BLaER1 treated with 17β-estradiol and CSF1 and Interleukin-3, amounts not matched to agents 10 nM and 100 nM (cell line): Measurements from ENCODE around the gene ELK4.

Experiments
- H3K27ac ChIP-seq, 11 experiments: shearing (Covaris generic); formaldehyde crosslinking; 2 replicates each; pipeline ENCODE4 v1.8.1; 2022
- H3K27me3 ChIP-seq, 11 experiments: shearing (Covaris generic); formaldehyde crosslinking; 2 replicates each; pipeline ENCODE4 v1.8.1; 2022
- H3K36me3 ChIP-seq, 11 experiments: shearing (Covaris generic); formaldehyde crosslinking; 2 replicates each; pipeline ENCODE4 v1.8.1; 2022
- H3K4me1 ChIP-seq, 10 experiments: shearing (Covaris generic); formaldehyde crosslinking; 2 replicates each; pipeline ENCODE4 v1.8.1; 2022
- H3K4me2 ChIP-seq, 11 experiments: shearing (Covaris generic); formaldehyde crosslinking; 2 replicates each; pipeline ENCODE4 v1.8.1; 2022
- H3K4me3 ChIP-seq, 10 experiments: shearing (Covaris generic); formaldehyde crosslinking; 2 replicates each; pipeline ENCODE4 v1.8.1; 2022
- H3K9ac ChIP-seq, 11 experiments: shearing (Covaris generic); formaldehyde crosslinking; 2 replicates each; pipeline ENCODE4 v1.8.1; 2022
- H3K9me3 ChIP-seq, 11 experiments: shearing (Covaris generic); formaldehyde crosslinking; replicated peaks in 1 of 11; 2 replicates each; pipeline ENCODE4 v1.8.1; 2022
- H4K20me1 ChIP-seq, 11 experiments: shearing (Covaris generic); formaldehyde crosslinking; 2 replicates each; pipeline ENCODE4 v1.8.1; 2022
- Cebpa-rat ChIP-seq, 11 experiments: shearing (Covaris generic); IDR thresholded peaks; 2 replicates each; pipeline ENCODE4 v1.8.1; 2022

The ELK4 gene

DNA sequence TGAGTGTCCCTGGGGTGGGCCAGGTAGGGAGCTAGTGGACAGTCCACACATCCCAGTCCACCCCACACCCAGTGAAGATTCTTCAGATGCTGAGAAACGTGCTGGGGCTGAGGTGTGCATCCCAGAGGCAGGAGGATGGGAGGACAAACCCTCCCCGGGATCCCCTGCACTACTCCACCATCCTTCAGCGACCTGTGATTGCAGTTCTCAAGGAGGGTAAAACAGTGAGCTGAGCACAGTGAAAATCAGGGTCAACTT is 51.0 kb downstream of the ELK4 start:
- no peak overlapping the region for H3K27ac ChIP-seq
- peaks cover 0 to 3% (median 0%) of the 10 kb centered on the region in 11 experiments; a peak in 1 of 22 replicates for H4K20me1 ChIP-seq
- no peak overlapping the region for H3K4me3 ChIP-seq
- no peak overlapping the region for H3K4me2 ChIP-seq
- H3K36me3 ChIP-seq, result no peaks in the 10 kb centered on the region
- H3K9me3 ChIP-seq, result no peaks in the 10 kb centered on the region
- 0 out of 22 replicates have a peak, but pooled peaks cover 0 to 4% (median 0%) of the 10 kb centered on the region in 11 experiments for H3K27me3 ChIP-seq
- H3K9ac ChIP-seq, result no peak overlapping the region
- H3K4me1 ChIP-seq, result peaks cover 17 to 26% (median 24%) of the 10 kb centered on the region in 10 experiments
- no peak for TF ChIP-seq Cebpa-rat (IDR thresholded peaks at IDR 0.05)

DNA sequence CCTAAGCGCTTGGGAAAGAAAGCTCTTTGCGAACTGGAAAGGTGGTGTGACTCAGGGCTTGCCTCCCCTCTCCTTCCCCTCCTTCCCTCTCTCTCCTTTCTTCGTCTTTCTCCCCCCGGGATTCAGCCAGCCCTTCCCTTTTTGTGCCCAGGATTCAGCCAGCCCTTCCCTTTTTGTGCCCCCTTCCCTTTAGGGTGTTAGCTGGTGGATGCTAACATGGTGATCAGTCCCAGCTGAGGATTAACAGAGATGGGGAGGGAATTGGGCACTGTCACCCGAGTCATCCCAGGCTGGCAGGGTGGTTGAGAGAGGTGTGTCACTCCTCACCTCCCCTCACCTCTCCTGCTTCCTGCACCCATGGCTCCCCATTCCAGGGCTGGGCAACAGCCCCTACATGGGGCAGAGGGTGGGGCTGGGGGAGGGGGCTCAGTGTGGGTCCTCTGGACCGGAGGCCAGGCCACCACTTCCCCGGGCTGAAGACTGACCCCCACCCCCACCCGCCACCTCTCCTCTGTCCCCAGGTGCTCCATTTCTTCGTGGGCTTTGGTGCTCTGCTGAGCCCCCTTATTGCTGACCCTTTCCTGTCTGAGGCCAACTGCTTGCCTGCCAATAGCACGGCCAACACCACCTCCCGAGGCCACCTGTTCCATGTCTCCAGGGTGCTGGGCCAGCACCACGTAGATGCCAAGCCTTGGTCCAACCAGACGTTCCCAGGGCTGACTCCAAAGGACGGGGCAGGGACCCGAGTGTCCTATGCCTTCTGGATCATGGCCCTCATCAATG is 51.5 kb downstream of the ELK4 start:
- Histone ChIP-seq H3K9me3 (no peaks in the 10 kb centered on the region), H3K4me2 (no peak overlapping the region), H3K27me3 (0 out of 22 replicates have a peak, but pooled peaks cover 0 to 4% (median 0%) of the 10 kb centered on the region in 11 experiments), H3K9ac (no peak overlapping the region), H4K20me1 (peaks cover 0 to 3% (median 0%) of the 10 kb centered on the region in 11 experiments; a peak in 1 of 22 replicates), H3K36me3 (no peaks in the 10 kb centered on the region), H3K27ac (no peak overlapping the region), H3K4me1 (peaks cover 17 to 26% (median 23%) of the 10 kb centered on the region in 10 experiments), H3K4me3 (no peak overlapping the region)
- TF ChIP-seq Cebpa-rat (IDR thresholded peaks at IDR 0.05), result no peak

DNA sequence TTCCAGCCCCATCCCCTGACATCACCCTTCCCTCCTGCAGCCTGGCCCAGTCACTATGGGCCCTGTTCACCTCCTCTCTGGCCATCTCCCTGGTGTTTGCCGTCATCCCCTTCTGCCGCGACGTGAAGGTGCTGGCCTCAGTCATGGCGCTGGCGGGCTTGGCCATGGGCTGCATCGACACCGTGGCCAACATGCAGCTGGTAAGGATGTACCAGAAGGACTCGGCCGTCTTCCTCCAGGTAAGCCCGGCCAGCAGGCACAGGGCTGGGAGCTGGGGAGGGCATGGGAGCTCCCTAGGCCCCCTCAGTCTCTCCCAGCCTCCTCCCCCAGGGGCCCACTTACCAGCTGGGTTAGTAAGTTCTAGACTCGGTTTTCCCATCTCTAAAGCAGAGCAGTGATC is 52.1 kb downstream of the ELK4 start:
- Histone ChIP-seq H3K9me3 (no peaks in the 10 kb centered on the region), H3K4me3 (no peak overlapping the region), H3K4me2 (no peak overlapping the region), H3K9ac (no peak overlapping the region), H4K20me1 (peaks cover 0 to 9% (median 0%) of the 10 kb centered on the region in 11 experiments; a peak in 2 of 22 replicates), H3K27ac (no peak overlapping the region), H3K27me3 (0 out of 22 replicates have a peak, but pooled peaks cover 0 to 4% (median 0%) of the 10 kb centered on the region in 11 experiments), H3K36me3 (no peaks in the 10 kb centered on the region), H3K4me1 (peaks cover 17 to 26% (median 23%) of the 10 kb centered on the region in 10 experiments)
- TF ChIP-seq Cebpa-rat (IDR thresholded peaks at IDR 0.05), result no peak

DNA sequence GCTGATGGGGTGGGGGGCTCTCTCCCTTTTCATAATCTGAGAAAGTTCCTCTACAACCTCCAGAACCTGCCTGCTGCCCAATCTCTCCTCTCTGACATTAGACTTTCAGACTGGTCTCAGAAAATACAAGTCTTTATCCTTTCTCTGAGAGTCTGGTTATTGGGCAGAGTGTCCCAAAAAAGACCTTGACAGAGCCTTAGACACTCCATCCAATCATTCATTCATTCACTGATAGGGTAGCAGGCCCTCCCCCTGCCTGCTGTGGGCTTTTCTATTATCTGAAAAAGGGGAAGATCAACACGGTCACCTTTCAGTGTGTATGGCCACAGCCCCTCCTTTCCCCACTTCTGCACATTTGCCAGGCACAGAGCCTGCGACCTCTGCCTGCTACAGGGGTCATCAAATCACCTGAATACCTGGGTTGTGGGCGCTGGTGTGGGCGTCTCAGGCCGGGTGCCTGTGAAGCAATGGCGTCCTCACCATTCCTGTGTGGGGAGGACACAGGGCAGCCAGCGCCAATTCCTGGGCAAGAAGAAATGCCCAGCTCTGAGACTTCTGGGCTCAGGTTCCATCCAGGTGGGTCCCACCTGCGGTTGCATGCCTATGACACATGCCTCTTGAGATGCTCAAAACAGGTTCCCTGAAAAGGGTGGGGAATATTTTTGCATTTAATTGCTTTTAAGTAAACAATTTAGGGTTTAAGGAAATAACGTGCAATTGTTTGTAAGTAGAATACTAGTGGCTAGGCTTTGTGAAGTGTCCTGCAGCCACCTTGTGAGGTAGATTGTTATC is 52.8 kb downstream of the ELK4 start:
- Histone ChIP-seq H3K4me1 (peaks cover 17 to 25% (median 23%) of the 10 kb centered on the region in 10 experiments), H3K9me3 (no peaks in the 10 kb centered on the region), H3K9ac (no peak overlapping the region), H3K4me2 (no peak overlapping the region), H4K20me1 (peaks cover 0 to 10% (median 0%) of the 10 kb centered on the region in 11 experiments; a peak in 2 of 22 replicates), H3K36me3 (no peaks in the 10 kb centered on the region), H3K27ac (no peak overlapping the region), H3K27me3 (0 out of 22 replicates have a peak, but pooled peaks cover 0 to 4% (median 0%) of the 10 kb centered on the region in 11 experiments), H3K4me3 (no peak overlapping the region)
- TF ChIP-seq Cebpa-rat (IDR thresholded peaks at IDR 0.05), result no peak

DNA sequence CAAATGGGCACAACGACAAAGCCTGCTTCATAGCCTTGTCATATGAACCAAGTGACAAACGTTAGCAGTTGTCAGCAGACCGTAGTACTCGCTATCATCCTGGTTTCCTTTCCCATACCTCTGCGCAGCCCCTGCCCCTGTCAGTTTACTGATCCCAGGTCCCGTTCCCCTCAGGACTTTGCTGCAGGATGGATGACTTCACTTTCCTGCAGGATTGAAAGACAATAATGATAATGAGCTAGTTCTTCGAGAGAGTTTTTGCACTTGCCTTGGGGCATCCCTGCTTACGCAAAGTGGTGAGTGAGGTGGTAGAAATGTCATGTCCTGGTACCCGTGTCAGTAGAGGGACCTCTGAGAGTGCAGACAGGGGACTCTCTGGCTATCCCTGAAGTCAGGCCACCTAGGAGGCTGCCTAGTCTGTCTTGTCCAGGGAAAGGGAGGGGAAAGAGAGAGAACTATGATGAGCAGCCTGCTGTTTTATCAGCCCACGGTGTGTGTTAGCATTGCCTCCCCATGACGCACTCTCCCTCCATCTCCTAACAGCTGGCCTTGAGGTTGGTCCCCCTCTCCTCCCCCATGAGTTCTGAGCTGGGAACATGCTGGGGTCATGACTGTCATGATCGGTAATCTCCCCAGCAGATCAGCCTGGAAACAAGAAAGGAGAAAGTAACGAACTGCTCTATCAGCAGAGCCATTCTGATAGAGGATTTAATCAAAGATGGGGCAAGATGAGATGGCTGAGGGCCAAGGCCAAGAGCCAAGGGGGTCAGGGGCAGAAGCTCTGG is 53.7 kb downstream of the ELK4 start:
- TF ChIP-seq Cebpa-rat (IDR thresholded peaks at IDR 0.05), result no peak
- Histone ChIP-seq H3K9me3 (no peaks in the 10 kb centered on the region), H3K27ac (no peak overlapping the region), H3K36me3 (no peaks in the 10 kb centered on the region), H3K4me3 (no peak overlapping the region), H3K4me1 (peaks cover 13 to 16% (median 15%) of the 10 kb centered on the region in 10 experiments), H3K9ac (no peak overlapping the region), H3K27me3 (0 out of 22 replicates have a peak, but pooled peaks cover 0 to 4% (median 0%) of the 10 kb centered on the region in 11 experiments), H3K4me2 (no peak overlapping the region), H4K20me1 (peaks cover 0 to 10% (median 0%) of the 10 kb centered on the region in 11 experiments; a peak in 2 of 22 replicates)

DNA sequence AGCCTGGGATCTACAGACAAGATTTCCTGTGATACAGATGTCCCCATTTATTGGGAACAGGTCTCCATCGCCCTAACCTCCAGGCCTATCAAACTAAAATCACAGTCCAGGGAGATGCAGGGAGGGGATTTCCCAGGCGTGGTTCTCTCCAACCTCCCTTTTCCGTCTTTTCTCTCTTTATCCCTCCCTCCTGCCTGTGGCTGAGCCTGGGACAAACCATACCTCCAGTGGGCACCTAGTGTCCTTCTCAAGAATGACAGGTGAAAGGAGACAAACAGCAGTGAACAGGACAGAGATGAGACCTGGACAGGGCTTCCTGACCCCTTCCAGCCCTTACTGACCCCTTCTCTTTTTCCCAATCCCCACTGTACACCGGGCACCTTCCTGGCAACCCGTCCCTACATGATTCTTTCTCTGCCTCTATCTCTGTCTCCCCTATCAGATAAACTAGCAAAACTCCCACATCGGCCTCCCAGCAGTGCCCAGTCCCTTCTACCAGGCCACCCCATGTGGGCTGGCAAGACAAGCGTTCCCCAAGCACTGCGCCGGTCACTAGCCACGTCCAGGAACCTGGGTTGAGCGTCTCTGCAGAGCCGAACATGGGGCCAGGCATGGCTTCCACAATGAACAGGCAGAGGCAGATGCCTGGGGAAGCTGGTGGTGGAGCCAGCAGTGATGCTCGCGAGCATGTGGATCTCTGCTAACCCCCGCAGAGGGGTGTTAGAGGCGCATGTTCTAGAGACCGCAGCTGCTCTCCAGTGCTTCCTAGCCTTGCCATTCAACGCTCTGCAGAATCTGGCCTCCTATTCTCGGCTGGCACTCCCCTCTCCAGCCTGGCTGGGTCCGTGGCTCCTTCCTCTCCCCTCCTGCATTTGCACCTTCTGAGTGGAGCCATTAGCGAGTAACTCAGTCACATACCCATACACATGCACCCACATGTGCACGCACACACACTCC is 54.7 kb downstream of the ELK4 start:
- no peak for TF ChIP-seq Cebpa-rat (IDR thresholded peaks at IDR 0.05)
- peaks cover 0 to 6% (median 4%) of the 10 kb centered on the region in 11 experiments; a peak in 10 of 22 replicates for H3K27me3 ChIP-seq
- no peak overlapping the region for H3K4me2 ChIP-seq
- peaks cover 0 to 10% (median 0%) of the 10 kb centered on the region in 11 experiments; a peak in 3 of 22 replicates for H4K20me1 ChIP-seq
- H3K4me3 ChIP-seq, result no peak overlapping the region
- H3K9ac ChIP-seq, result no peak overlapping the region
- H3K4me1 ChIP-seq, result peaks cover 3 to 7% (median 5%) of the 10 kb centered on the region in 10 experiments
- no peaks in the 10 kb centered on the region for H3K9me3 ChIP-seq
- H3K27ac ChIP-seq, result no peak overlapping the region
- H3K36me3 ChIP-seq, result no peaks in the 10 kb centered on the region

DNA sequence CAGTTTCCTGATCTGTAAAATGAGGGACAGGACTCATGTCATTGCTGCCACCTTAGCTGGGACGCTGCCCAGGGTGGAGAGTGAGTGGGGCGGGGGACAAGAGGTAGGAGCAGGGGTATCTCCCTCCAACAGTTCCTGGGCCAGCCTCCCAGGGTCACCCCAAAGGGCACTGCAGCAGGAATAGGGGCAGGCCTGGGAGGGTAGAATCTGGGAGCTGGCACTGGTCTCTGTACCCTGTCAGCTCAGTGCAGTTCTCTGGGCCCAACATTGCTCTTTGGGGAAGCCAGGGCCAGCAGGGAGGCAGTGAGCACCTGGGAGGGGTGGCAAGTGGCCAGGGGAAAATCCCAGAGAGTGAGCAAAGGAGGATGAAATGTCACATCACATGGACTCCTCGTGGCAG is 55.8 kb downstream of the ELK4 start:
- no peaks in the 10 kb centered on the region for H3K9me3 ChIP-seq
- no peak overlapping the region for H3K4me3 ChIP-seq
- H3K4me1 ChIP-seq, result no peaks in the 10 kb centered on the region
- no peak overlapping the region for H3K27ac ChIP-seq
- no peak overlapping the region for H3K9ac ChIP-seq
- TF ChIP-seq Cebpa-rat (IDR thresholded peaks at IDR 0.05), result no peak
- no peak overlapping the region for H3K4me2 ChIP-seq
- H3K27me3 ChIP-seq, result peaks cover 4 to 16% (median 14%) of the 10 kb centered on the region in 11 experiments; a peak in 20 of 22 replicates
- no peaks in the 10 kb centered on the region for H3K36me3 ChIP-seq
- H4K20me1 ChIP-seq, result peaks cover 0 to 10% (median 0%) of the 10 kb centered on the region in 11 experiments; a peak in 3 of 22 replicates
